ENCODE measurements around the gene MYPOP.

Gene MYPOP, protein sequence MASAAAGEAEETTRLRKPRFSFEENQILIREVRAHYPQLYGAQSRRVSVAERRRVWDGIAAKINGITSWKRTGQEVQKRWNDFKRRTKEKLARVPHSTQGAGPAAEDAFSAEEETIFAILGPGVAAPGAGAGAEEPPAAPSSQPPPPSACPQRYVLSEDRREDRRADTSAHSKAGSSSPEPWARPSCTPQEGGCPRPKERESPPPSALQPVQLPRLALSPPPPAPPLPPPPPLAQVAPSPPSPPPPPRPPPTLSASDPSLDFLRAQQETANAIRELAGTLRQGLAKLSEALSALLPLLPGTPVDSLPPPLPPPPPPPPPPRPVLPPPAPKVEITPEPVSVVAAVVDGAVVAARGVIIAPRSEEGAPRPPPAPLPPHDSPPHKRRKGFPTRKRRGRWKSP

DNA sequence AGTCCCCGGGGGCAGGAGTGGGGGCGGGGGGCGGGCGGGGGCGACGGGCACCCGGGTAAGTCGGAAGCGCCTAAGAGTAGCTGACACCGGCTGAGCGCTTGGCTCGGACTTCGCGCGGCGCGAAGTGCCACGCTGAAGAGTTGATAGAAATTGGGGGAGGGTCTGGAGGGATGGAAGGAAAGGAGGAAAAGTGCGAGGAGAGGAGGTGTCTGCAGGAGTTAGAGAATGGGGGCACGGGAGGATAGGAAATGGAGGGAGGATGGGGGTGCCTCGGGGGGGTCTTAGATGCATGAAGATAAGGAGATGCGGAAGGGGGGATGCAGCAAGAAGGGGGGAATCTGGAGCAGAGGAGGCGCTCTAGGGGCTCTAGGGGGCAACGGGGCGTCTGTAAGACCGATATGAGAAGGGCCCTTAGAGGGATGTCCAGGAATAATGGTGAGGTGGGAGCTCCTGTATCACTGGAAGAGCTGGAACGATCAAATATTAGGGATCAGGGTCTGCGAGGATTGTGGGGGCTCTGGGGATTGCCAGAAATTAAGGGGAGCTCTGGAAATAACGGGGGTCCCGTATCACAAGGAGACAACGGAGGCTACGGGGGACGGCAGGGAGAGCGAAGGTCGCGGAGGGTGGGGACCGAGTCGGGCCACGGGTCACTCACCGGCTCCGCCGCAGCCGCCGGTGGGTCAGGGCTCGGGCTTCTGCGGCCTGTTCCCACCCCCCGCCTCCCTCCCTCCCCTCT, at the start of gene MYPOP:
Gene MYPOP (minus strand): TSS at position 702 of the 739 bp plus-strand sequence. CDS start 840 bp downstream, outside the sequence.
- no peak for TF ChIP-seq CTCF (IDR thresholded peaks at IDR 0.05; ENCODE audit: insufficient read depth, low read depth, low read length, missing control alignments)

DNA sequence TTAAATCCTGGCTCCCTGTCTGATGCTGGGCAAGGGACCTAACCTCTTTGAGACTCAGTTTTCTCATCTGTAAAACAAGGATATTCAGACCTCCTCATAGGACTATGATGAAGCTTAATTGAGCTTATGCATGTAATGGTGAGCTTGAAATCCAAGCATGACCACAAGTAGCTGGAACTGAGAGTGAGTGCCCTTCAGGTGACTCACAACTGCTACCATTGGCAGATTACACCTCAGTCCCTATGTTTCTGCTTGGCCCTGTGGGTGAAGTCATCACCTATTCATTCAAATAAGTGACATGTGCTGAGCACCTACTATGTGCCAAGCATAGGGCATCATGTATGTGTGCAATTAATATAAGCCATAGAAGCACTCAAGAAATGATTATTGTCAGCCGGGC, 45.5 kb upstream of the MYPOP start:
- DNase-seq (ENCODE audit: low read depth): peak; percentile 64
- TF ChIP-seq CTCF (IDR thresholded peaks at IDR 0.05; ENCODE audit: insufficient read depth, low read depth, low read length, missing control alignments): no peak
- H3K4me3 ChIP-seq (ENCODE audit: low read length): no peak overlapping the region

More for the DNA sequence above, at the start of gene MYPOP:
- no peak for DNase-seq (ENCODE audit: low read depth)
- peak within 1 kb of the TSS; percentile 93 for H3K4me3 ChIP-seq (ENCODE audit: low read length)

GRCh38 chr19:45940515-45940805, 38.0 kb upstream of the MYPOP start:
- no peak for TF ChIP-seq CTCF (IDR thresholded peaks at IDR 0.05; ENCODE audit: insufficient read depth, low read depth, low read length, missing control alignments)
- DNase-seq (ENCODE audit: low read depth): no peak
- H3K4me3 ChIP-seq (ENCODE audit: low read length): no peak overlapping the region

GRCh38 chr19:45939792-45940514, 37.5 kb upstream of the MYPOP start:
- no peak for TF ChIP-seq CTCF (IDR thresholded peaks at IDR 0.05; ENCODE audit: insufficient read depth, low read depth, low read length, missing control alignments)
- DNase-seq (ENCODE audit: low read depth): no peak
- no peak overlapping the region for H3K4me3 ChIP-seq (ENCODE audit: low read length)

DNA sequence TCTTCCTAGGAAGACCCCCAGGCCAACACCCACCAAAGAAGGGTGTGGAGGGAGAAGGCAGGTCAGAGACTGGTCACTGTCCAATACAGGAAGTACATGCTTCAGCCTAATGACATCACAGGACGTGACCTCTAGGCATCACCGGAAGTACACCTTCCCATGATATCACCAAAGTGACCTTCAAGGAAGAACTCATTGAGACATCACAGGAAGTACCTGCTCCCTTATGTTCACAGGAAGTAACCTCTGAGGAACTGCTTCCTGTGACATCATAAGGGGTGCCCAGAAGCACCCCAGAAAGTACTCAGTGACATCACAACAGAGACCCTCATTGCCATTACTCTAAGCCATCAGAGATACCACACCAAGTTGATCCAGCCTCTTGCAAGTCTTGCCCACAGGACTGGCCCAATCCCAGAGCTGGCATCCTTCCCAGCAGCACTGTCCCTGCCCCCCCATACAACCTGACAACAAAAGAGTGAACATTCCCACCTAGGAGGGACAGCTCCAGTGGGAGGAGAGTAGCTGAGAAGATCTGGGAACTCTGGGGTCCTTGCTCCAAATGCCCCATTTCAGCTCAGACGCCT, 36.4 kb upstream of the MYPOP start:
- no peak for DNase-seq (ENCODE audit: low read depth)
- no peak overlapping the region for H3K4me3 ChIP-seq (ENCODE audit: low read length)
- TF ChIP-seq CTCF (IDR thresholded peaks at IDR 0.05; ENCODE audit: insufficient read depth, low read depth, low read length, missing control alignments): no peak

GRCh38 chr19:45935267-45935666, 32.9 kb upstream of the MYPOP start:
- TF ChIP-seq CTCF (IDR thresholded peaks at IDR 0.05; ENCODE audit: insufficient read depth, low read depth, low read length, missing control alignments): no peak
- DNase-seq (ENCODE audit: low read depth): no peak
- no peak overlapping the region for H3K4me3 ChIP-seq (ENCODE audit: low read length)
